GM19193 (cell line): ENCODE results near the gene ZFP2.

Experiments used
- POLR2A ChIP-seq: IDR thresholded peaks from 4 replicates; pipeline ENCODE4 v1.6.1; 2011; ENCODE audit not compliant: insufficient read depth, insufficient read length; ENCODE audit errors: extremely low read depth

Gene ZFP2

DNA sequence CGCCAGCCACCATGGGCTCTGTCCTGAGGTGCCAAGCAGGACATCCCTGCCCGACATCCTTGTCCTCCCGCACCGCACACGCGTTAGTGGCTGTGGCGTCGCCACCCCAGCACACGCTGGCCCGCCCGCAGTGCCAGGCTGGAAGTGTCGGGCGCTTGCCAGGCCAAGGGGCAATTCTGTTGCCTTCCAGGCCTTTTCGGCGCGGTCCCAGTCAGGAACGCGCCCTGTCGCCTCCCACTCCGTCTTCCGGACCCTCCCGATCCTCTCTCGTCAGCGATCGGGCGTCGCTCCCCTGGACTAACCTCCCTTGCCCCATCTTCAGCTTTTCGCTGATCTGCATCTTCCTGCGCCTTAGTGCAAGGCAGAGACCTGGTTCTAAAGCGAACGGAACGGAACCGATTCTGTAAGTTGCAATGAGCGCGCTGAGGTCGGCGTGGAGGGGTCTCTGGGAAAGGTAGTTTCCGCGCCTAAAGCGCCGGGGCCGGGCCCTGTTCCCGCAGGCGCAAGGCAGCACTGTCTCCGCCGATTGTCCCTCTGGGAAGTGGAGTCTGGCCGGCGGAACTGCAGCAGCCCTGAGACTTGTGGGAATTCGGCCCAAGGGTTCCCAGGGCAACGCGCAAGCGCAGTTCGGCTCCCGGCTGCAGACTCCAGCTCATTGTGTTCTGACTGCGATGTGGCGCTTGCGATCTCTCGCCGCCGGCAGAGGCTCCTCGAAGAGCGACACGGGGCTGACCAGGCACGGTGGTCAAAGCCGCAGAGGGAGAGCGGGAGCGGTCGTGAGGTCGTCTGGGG is 45.1 kb downstream of the ZFP2 start, which contains the start of gene ZNF454:
Gene ZNF454, plus strand, starts transcription at position 630 of the 792 bp plus-strand sequence. CDS start 1,594 bp downstream, outside the sequence.
- no peak for TF ChIP-seq POLR2A

DNA sequence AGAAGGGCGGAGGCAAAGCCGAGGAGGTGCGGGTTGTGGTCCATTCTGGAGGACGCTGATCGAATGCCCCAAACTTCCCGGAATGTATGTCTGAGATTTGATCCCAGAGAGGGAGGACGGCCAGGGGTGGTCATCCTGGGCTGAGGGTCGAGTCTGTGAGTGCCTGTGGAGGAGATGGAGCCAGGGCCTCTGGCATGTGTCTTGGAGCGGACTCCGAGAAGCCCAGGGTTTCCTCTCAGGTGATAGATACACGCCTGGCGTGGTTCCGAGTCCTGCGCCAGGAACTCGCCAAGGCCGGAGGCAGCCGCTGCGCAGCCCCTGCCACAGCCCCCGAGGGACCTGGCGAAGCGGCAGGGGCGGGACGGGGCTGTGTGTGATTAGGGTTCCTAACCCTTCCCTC is 45.6 kb downstream of the ZFP2 start:
- TF ChIP-seq POLR2A, result no peak

DNA sequence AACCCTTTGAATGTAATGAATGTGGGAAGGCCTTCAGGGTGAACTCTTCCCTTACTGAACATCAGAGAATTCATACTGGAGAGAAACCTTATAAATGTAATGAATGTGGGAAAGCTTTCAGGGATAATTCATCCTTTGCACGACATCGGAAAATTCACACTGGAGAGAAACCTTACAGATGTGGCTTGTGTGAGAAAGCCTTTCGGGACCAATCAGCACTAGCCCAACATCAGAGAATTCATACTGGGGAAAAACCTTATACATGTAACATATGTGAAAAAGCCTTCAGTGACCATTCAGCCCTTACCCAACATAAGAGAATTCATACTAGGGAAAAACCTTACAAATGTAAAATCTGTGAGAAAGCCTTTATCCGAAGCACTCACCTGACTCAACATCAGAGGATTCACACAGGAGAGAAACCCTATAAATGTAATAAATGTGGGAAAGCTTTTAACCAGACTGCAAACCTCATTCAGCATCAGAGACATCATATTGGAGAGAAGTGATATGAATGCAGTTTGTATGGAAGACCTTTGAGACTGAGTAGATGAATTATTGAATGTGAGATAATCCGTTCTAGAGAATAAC is 69.8 kb downstream of the ZFP2 start:
- TF ChIP-seq POLR2A, result no peak

DNA sequence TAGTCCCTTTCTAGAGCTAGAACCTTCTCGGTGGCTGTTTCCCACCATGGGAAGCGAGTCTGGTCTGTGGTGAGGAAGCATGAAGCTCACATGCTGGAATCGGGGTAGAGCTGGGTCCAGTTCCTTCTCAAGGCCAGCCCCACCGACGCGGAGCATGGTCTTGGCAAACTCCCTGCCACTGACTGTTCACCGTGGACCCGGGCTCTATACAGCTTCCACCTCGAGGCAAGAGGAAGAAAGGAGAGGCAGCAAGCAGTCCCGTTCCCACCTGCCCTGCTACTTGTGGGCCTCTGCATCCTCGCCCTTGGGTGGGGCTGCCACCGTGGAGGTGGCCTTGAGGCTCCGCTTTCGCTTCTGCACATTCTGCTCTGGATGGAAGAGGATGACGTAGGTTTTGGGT is 85.7 kb downstream of the ZFP2 start:
- TF ChIP-seq POLR2A, result no peak
